ENCODE data around the gene CAMK1D. TPM values are rescaled to one million over a fixed set of nuclear protein-coding genes. Genes with fewer than 3 reads are reported as not detected.

CAMK1D gene
- total and polyA plus RNA-seq, 2 of the 4 experiments (the other 2 are of a cell fraction), result 5.0 to 5.3 TPM

- dilution Hi-C loops (cut with HindIII; ENCODE audit: low sequenced_read_pairs, unreplicated experiment), result no loop called here
Observed at GRCh38 chr10:12340371-12340770, 9.0 kb upstream of the CAMK1D start.

More at GRCh38 chr10:12340371-12340770, 9.0 kb upstream of the CAMK1D start:
- Histone ChIP-seq H3K4ac (ENCODE audit: low read depth, low read length) (no peak overlapping the region), H3K27me3 (ENCODE audit: control insufficient read depth, insufficient read depth, low read length) (peaks cover 3% of the 10 kb centered on the region), H3K56ac (ENCODE audit: extremely low read depth, insufficient read depth, low read length) (no peak overlapping the region), H3K4me1 (ENCODE audit: control insufficient read depth, insufficient read depth, low read length) (no peaks in the 10 kb centered on the region), H3K4me2 (ENCODE audit: low read depth, low read length) (no peak overlapping the region), H3K9me3 (ENCODE audit: control insufficient read depth, insufficient read depth, low read length) (no peaks in the 10 kb centered on the region), H4K20me1 (ENCODE audit: insufficient read depth, low read length) (no peaks in the 10 kb centered on the region), H3K79me1 (ENCODE audit: low read depth in 1 of 2, low read length in 2 of 2) (no peaks in the 10 kb centered on the region), H3K4me3 (ENCODE audit: insufficient read depth, low read depth, low read length) (no peak overlapping the region), H3K14ac (replicated peaks; ENCODE audit: low read depth, low read length) (no peak overlapping the region), H2AK5ac (ENCODE audit: low read depth, low read length) (no peak overlapping the region), H3K9me1 (ENCODE audit: insufficient read depth, low read length) (no peaks in the 10 kb centered on the region), H4K5ac (ENCODE audit: low read depth, low read length) (no peak overlapping the region), H4K8ac (ENCODE audit: low read depth in 2 of 2, low read length in 2 of 2) (no peak overlapping the region), H2BK5ac (ENCODE audit: low read depth, low read length, poor library complexity, severe bottlenecking) (no peak overlapping the region), H4K91ac (ENCODE audit: insufficient read depth, low read depth, low read length) (no peak overlapping the region), H2BK20ac (ENCODE audit: low read depth, low read length) (no peak overlapping the region), H3K18ac (ENCODE audit: low read depth, low read length) (no peak overlapping the region), H2AK9ac (replicated peaks; ENCODE audit: low read depth, low read length, poor library complexity) (no peak overlapping the region), H3K36me3 (ENCODE audit: control insufficient read depth, insufficient read depth, low read length) (no peaks in the 10 kb centered on the region), H3K27ac (ENCODE audit: insufficient read depth, low read length) (no peak overlapping the region), H2AFZ (replicated peaks; ENCODE audit: low read length, poor library complexity) (no peak overlapping the region), H2BK15ac (ENCODE audit: low read depth, low read length) (no peak overlapping the region), H3K9ac (ENCODE audit: low read depth, low read length) (no peak overlapping the region), H2BK120ac (ENCODE audit: low read depth, low read length) (no peak overlapping the region), H3K23ac (ENCODE audit: low read depth, low read length) (no peak overlapping the region)
- no peak for TF ChIP-seq MXI1 (IDR thresholded peaks at IDR 0.05; ENCODE audit: borderline replicate concordance, low read depth, low read length)
- no peak for TF ChIP-seq FOS (IDR thresholded peaks at IDR 0.05; ENCODE audit: low read depth, low read length)
- TF ChIP-seq CEBPB (IDR thresholded peaks at IDR 0.05; ENCODE audit: low read depth, low read length), result no peak
- TF ChIP-seq RAD21 (IDR thresholded peaks at IDR 0.05; ENCODE audit: low read length), result no peak
- no peak for TF ChIP-seq RFX5 (IDR thresholded peaks at IDR 0.05; ENCODE audit: low read depth, low read length)
- TF ChIP-seq MAFK (IDR thresholded peaks at IDR 0.05; ENCODE audit: low read depth, low read length), result no peak
- TF ChIP-seq CTCF (conservative IDR thresholded peaks at IDR 0.05; ENCODE audit: low read depth, low read length), result no peak
- TF ChIP-seq, protein P1, sequence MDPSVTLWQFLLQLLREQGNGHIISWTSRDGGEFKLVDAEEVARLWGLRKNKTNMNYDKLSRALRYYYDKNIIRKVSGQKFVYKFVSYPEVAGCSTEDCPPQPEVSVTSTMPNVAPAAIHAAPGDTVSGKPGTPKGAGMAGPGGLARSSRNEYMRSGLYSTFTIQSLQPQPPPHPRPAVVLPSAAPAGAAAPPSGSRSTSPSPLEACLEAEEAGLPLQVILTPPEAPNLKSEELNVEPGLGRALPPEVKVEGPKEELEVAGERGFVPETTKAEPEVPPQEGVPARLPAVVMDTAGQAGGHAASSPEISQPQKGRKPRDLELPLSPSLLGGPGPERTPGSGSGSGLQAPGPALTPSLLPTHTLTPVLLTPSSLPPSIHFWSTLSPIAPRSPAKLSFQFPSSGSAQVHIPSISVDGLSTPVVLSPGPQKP (IDR thresholded peaks at IDR 0.05; ENCODE audit: borderline replicate concordance, low read depth, low read length), result no peak
- no peak for TF ChIP-seq BHLHE40 (IDR thresholded peaks at IDR 0.05; ENCODE audit: low read depth, low read length)
- no peak for TF ChIP-seq CHD1 (IDR thresholded peaks at IDR 0.05; ENCODE audit: low read depth, low read length)
- no peak for TF ChIP-seq SMC3 (IDR thresholded peaks at IDR 0.05; ENCODE audit: low read depth, low read length)
- TF ChIP-seq, protein P2, sequence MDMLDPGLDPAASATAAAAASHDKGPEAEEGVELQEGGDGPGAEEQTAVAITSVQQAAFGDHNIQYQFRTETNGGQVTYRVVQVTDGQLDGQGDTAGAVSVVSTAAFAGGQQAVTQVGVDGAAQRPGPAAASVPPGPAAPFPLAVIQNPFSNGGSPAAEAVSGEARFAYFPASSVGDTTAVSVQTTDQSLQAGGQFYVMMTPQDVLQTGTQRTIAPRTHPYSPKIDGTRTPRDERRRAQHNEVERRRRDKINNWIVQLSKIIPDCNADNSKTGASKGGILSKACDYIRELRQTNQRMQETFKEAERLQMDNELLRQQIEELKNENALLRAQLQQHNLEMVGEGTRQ (IDR thresholded peaks at IDR 0.05; ENCODE audit: low read depth, low read length), result no peak
- in situ Hi-C loops (cut with MboI; ENCODE audit: low sequenced_read_pairs), result loop anchor here (10.0 kb wide), 1 partner anchor 76 kb away; no protein-coding TSS in a partner anchor
- ChIA-PET CTCF (no interaction called here), POLR2A (ENCODE audit: unreplicated experiment) (no interaction called here)
- no peak for ATAC-seq (ENCODE audit: low read depth)
- WGBS, 2 experiments (ENCODE audit: extremely low coverage in 2 of 2, insufficient read length in 1 of 2), result 73% methylated on average over 5 of the region's 7 CpGs; no CpG with 5 or more reads in 1 of the 2 experiments
- DNase-seq, result no peak
- BruUV-seq (replicated peaks), result no TSS peak
- intact Hi-C loops (cut with micrococcal nuclease), result no loop called here

Measured in IMR-90 (cell line).